ENCODE measurements around the gene OR9G4. TPM values are rescaled to one million over a fixed set of nuclear protein-coding genes. Genes with fewer than 3 reads are reported as not detected.
A peak's percentile ranks its signal among the peaks of the same experiment; 100 is the strongest.

Gene OR9G4
- polyA plus RNA-seq (2013): not detected in 2 replicates

- no peak within 1 kb of the TSS for H4K12ac ChIP-seq (ENCODE audit: low read depth, low read length)
- no peak for DNase-seq
- no peak within 1 kb of the TSS for H3K4me2 ChIP-seq (ENCODE audit: low read length)
- H3K9ac ChIP-seq (ENCODE audit: low read length): no peak within 1 kb of the TSS
- H3K79me2 ChIP-seq (ENCODE audit: control insufficient read depth, insufficient read depth, low read length, poor library complexity): no peaks in the 10 kb centered on the region
- H3K23ac ChIP-seq (ENCODE audit: low read length): no peak within 1 kb of the TSS
- no peak within 1 kb of the TSS for H3K4me3 ChIP-seq (ENCODE audit: low read depth, low read length)
- no peaks in the 10 kb centered on the region for H3K9me3 ChIP-seq (ENCODE audit: insufficient read depth, low read depth, low read length)
- WGBS (ENCODE audit: extremely low coverage, insufficient coverage, insufficient read length): no CpG with 5 or more reads among the region's 1 CpG
- H3K27ac ChIP-seq (ENCODE audit: low read depth, low read length): no peak within 1 kb of the TSS
- H3K79me1 ChIP-seq (ENCODE audit: low read length): no peaks in the 10 kb centered on the region
- H3K18ac ChIP-seq (ENCODE audit: low read length): no peak within 1 kb of the TSS
- no peaks in the 10 kb centered on the region for H3K4me1 ChIP-seq (ENCODE audit: control insufficient read depth in 1 of 2, insufficient read depth in 2 of 2, low read length in 2 of 2)
- H4K91ac ChIP-seq (ENCODE audit: low read depth, low read length): no peak within 1 kb of the TSS
- H3K27me3 ChIP-seq (ENCODE audit: insufficient read depth, low read length): no peaks in the 10 kb centered on the region
- H2AFZ ChIP-seq (ENCODE audit: insufficient read depth, low read length, poor library complexity): no peak within 1 kb of the TSS
- H3K14ac ChIP-seq (ENCODE audit: low read length): no peak within 1 kb of the TSS
- H2BK12ac ChIP-seq (ENCODE audit: low read length): no peak within 1 kb of the TSS
- no peak within 1 kb of the TSS for H4K8ac ChIP-seq (ENCODE audit: low read depth, low read length)
- H2BK5ac ChIP-seq (ENCODE audit: low read depth, low read length, poor library complexity): no peak within 1 kb of the TSS
- H3K4ac ChIP-seq (ENCODE audit: low read depth, low read length): no peak within 1 kb of the TSS
- no peaks in the 10 kb centered on the region for H3K36me3 ChIP-seq (ENCODE audit: control insufficient read depth in 1 of 2, insufficient read depth in 2 of 2, low read length in 2 of 2)
- H2BK120ac ChIP-seq (ENCODE audit: insufficient read depth, low read length, poor library complexity): no peak within 1 kb of the TSS
- H2AK5ac ChIP-seq (ENCODE audit: low read length): no peak within 1 kb of the TSS
Observed at GRCh38 chr11:56748597-56748996, at the start of gene OR9G4. Gene OR9G4 (minus strand): TSS chr11:56748697. CDS start chr11:56743766, 4,931 bp downstream.

- no peaks in the 10 kb centered on the region for H3K27me3 ChIP-seq (ENCODE audit: insufficient read depth, low read length)
- H3K18ac ChIP-seq (ENCODE audit: low read length): no peak overlapping the region
- no peaks in the 10 kb centered on the region for H3K9me3 ChIP-seq (ENCODE audit: insufficient read depth, low read depth, low read length)
- no peak overlapping the region for H3K4me2 ChIP-seq (ENCODE audit: low read length)
- peak in 1 of 2 donors; percentile 75 for DNase-seq
- H3K27ac ChIP-seq (ENCODE audit: low read depth, low read length): no peak overlapping the region
- no peak overlapping the region for H3K4me3 ChIP-seq (ENCODE audit: low read depth, low read length)
- H4K91ac ChIP-seq (ENCODE audit: low read depth, low read length): no peak overlapping the region
- H3K9ac ChIP-seq (ENCODE audit: low read length): no peak overlapping the region
- no CpG with 5 or more reads among the region's 6 CpGs for WGBS (ENCODE audit: extremely low coverage, insufficient coverage, insufficient read length)
- H3K23ac ChIP-seq (ENCODE audit: low read length): no peak overlapping the region
- H2BK12ac ChIP-seq (ENCODE audit: low read length): no peak overlapping the region
- no peaks in the 10 kb centered on the region for H3K4me1 ChIP-seq (ENCODE audit: control insufficient read depth in 1 of 2, insufficient read depth in 2 of 2, low read length in 2 of 2)
- no peak overlapping the region for H2AK5ac ChIP-seq (ENCODE audit: low read length)
- no peak overlapping the region for H2BK5ac ChIP-seq (ENCODE audit: low read depth, low read length, poor library complexity)
- H4K8ac ChIP-seq (ENCODE audit: low read depth, low read length): no peak overlapping the region
- no peaks in the 10 kb centered on the region for H3K79me2 ChIP-seq (ENCODE audit: control insufficient read depth, insufficient read depth, low read length, poor library complexity)
- no peaks in the 10 kb centered on the region for H3K79me1 ChIP-seq (ENCODE audit: low read length)
- H2BK120ac ChIP-seq (ENCODE audit: insufficient read depth, low read length, poor library complexity): no peak overlapping the region
- no peak overlapping the region for H3K4ac ChIP-seq (ENCODE audit: low read depth, low read length)
- H3K36me3 ChIP-seq (ENCODE audit: control insufficient read depth in 1 of 2, insufficient read depth in 2 of 2, low read length in 2 of 2): no peaks in the 10 kb centered on the region
- H3K14ac ChIP-seq (ENCODE audit: low read length): no peak overlapping the region
- H4K12ac ChIP-seq (ENCODE audit: low read depth, low read length): no peak overlapping the region
- H2AFZ ChIP-seq (ENCODE audit: insufficient read depth, low read length, poor library complexity): no peak overlapping the region
Observed at GRCh38 chr11:56783448-56784041, 35.0 kb upstream of the OR9G4 start.

GRCh38 chr11:56782167-56782847 is 33.8 kb upstream of the OR9G4 start:
- Histone ChIP-seq H3K79me2 (ENCODE audit: control insufficient read depth, insufficient read depth, low read length, poor library complexity) (no peaks in the 10 kb centered on the region), H3K9me3 (ENCODE audit: insufficient read depth, low read depth, low read length) (no peaks in the 10 kb centered on the region), H2AFZ (ENCODE audit: insufficient read depth, low read length, poor library complexity) (no peak overlapping the region), H3K27ac (ENCODE audit: low read depth, low read length) (no peak overlapping the region), H3K23ac (ENCODE audit: low read length) (no peak overlapping the region), H3K4me3 (ENCODE audit: low read depth, low read length) (no peak overlapping the region), H3K4ac (ENCODE audit: low read depth, low read length) (no peak overlapping the region), H3K18ac (ENCODE audit: low read length) (no peak overlapping the region), H2BK5ac (ENCODE audit: low read depth, low read length, poor library complexity) (no peak overlapping the region), H3K4me2 (ENCODE audit: low read length) (no peak overlapping the region), H4K12ac (ENCODE audit: low read depth, low read length) (no peak overlapping the region), H4K91ac (ENCODE audit: low read depth, low read length) (no peak overlapping the region), H3K14ac (ENCODE audit: low read length) (no peak overlapping the region), H4K8ac (ENCODE audit: low read depth, low read length) (no peak overlapping the region), H3K4me1 (ENCODE audit: control insufficient read depth in 1 of 2, insufficient read depth in 2 of 2, low read length in 2 of 2) (no peaks in the 10 kb centered on the region), H2AK5ac (ENCODE audit: low read length) (no peak overlapping the region), H3K79me1 (ENCODE audit: low read length) (no peaks in the 10 kb centered on the region), H3K27me3 (ENCODE audit: insufficient read depth, low read length) (no peaks in the 10 kb centered on the region), H2BK12ac (ENCODE audit: low read length) (no peak overlapping the region), H2BK120ac (ENCODE audit: insufficient read depth, low read length, poor library complexity) (no peak overlapping the region), H3K9ac (ENCODE audit: low read length) (no peak overlapping the region), H3K36me3 (ENCODE audit: control insufficient read depth in 1 of 2, insufficient read depth in 2 of 2, low read length in 2 of 2) (no peaks in the 10 kb centered on the region)
- WGBS (ENCODE audit: extremely low coverage, insufficient coverage, insufficient read length): no CpG with 5 or more reads among the region's 10 CpGs
- DNase-seq: no peak

- no peak overlapping the region for H3K4me2 ChIP-seq (ENCODE audit: low read length)
Observed at GRCh38 chr11:56776809-56777208, 28.3 kb upstream of the OR9G4 start.

More at GRCh38 chr11:56776809-56777208, 28.3 kb upstream of the OR9G4 start:
- Histone ChIP-seq H3K4me1 (ENCODE audit: control insufficient read depth in 1 of 2, insufficient read depth in 2 of 2, low read length in 2 of 2) (no peaks in the 10 kb centered on the region), H3K14ac (ENCODE audit: low read length) (no peak overlapping the region), H3K9ac (ENCODE audit: low read length) (no peak overlapping the region), H2BK5ac (ENCODE audit: low read depth, low read length, poor library complexity) (no peak overlapping the region), H2AK5ac (ENCODE audit: low read length) (no peak overlapping the region), H3K4ac (ENCODE audit: low read depth, low read length) (no peak overlapping the region), H3K79me1 (ENCODE audit: low read length) (no peaks in the 10 kb centered on the region), H3K79me2 (ENCODE audit: control insufficient read depth, insufficient read depth, low read length, poor library complexity) (no peaks in the 10 kb centered on the region), H2AFZ (ENCODE audit: insufficient read depth, low read length, poor library complexity) (no peak overlapping the region), H4K8ac (ENCODE audit: low read depth, low read length) (no peak overlapping the region), H2BK12ac (ENCODE audit: low read length) (no peak overlapping the region), H4K12ac (ENCODE audit: low read depth, low read length) (no peak overlapping the region), H2BK120ac (ENCODE audit: insufficient read depth, low read length, poor library complexity) (no peak overlapping the region), H3K27ac (ENCODE audit: low read depth, low read length) (no peak overlapping the region), H3K4me3 (ENCODE audit: low read depth, low read length) (no peak overlapping the region), H3K36me3 (ENCODE audit: control insufficient read depth in 1 of 2, insufficient read depth in 2 of 2, low read length in 2 of 2) (no peaks in the 10 kb centered on the region), H3K27me3 (ENCODE audit: insufficient read depth, low read length) (no peaks in the 10 kb centered on the region), H4K91ac (ENCODE audit: low read depth, low read length) (no peak overlapping the region), H3K9me3 (ENCODE audit: insufficient read depth, low read depth, low read length) (no peaks in the 10 kb centered on the region), H3K18ac (ENCODE audit: low read length) (no peak overlapping the region), H3K23ac (ENCODE audit: low read length) (no peak overlapping the region)
- DNase-seq: no peak
